NB4 (cell line): ENCODE data around the gene SAG.
A peak's percentile ranks its signal among the peaks of the same experiment; 100 is the strongest.

ENCODE experiments used
- DNase-seq: peaks from one replicate; pipeline ENCODE4 v3.0.0; 2010; ENCODE audit warnings: low read depth
- H3K4me3 ChIP-seq: one replicate; pipeline ENCODE4 v1.5.1; 2011; ENCODE audit warnings: mild to moderate bottlenecking, low read depth, low read length, moderate library complexity
- CTCF ChIP-seq: IDR thresholded peaks from one replicate; pipeline ENCODE4 v1.5.1; 2012; ENCODE audit warnings: low read depth, low read length
- MAX ChIP-seq: IDR thresholded peaks from 2 replicates; pipeline ENCODE4 v1.6.1; 2011; ENCODE audit warnings: low read depth, low read length
- MYC ChIP-seq: IDR thresholded peaks from 2 replicates; pipeline ENCODE4 v1.6.1; 2011; ENCODE audit warnings: low read depth, low read length
- POLR2A ChIP-seq: IDR thresholded peaks from 2 replicates; pipeline ENCODE4 v1.6.1; 2011; ENCODE audit warnings: mild to moderate bottlenecking; ENCODE audit not compliant: insufficient read length; ENCODE audit errors: extremely low read depth

SAG gene

GRCh38 chr2:233346930-233347329, 39.3 kb downstream of the SAG start:
- DNase-seq = no peak
- no peak overlapping the region for H3K4me3 ChIP-seq
- TF ChIP-seq CTCF (no peak), MYC (no peak)

GRCh38 chr2:233349005-233349998, 41.7 kb downstream of the SAG start:
- TF ChIP-seq MYC (peak; percentile 84), POLR2A (no peak), MAX (peak; percentile 86)
- no peak overlapping the region for H3K4me3 ChIP-seq
- DNase-seq = peak; percentile 94

GRCh38 chr2:233350708-233351107, 43.1 kb downstream of the SAG start:
- TF ChIP-seq MAX = peak; percentile 57; the same call in 1 of the 2 replicates
- TF ChIP-seq CTCF = no peak
- no peak for TF ChIP-seq POLR2A
- TF ChIP-seq MYC = peak; percentile 86
- peak overlapping the region; percentile 27 for H3K4me3 ChIP-seq
- DNase-seq = peak; percentile 96

GRCh38 chr2:233351423-233351822, 43.8 kb downstream of the SAG start:
- DNase-seq = peak; percentile 68
- TF ChIP-seq POLR2A (no peak), MYC (no peak), MAX (no peak), CTCF (no peak)
- no peak overlapping the region for H3K4me3 ChIP-seq

GRCh38 chr2:233352141-233352842, 44.7 kb downstream of the SAG start:
- no peak for DNase-seq
- H3K4me3 ChIP-seq = no peak overlapping the region
- no peak for TF ChIP-seq CTCF
- no peak for TF ChIP-seq MYC
- no peak for TF ChIP-seq POLR2A
- TF ChIP-seq MAX = no peak

- DNase-seq = no peak
- TF ChIP-seq CTCF (no peak), MAX (no peak), POLR2A (no peak), MYC (no peak)
- H3K4me3 ChIP-seq = no peak overlapping the region
Measured at GRCh38 chr2:233353101-233353768, 45.6 kb downstream of the SAG start.
